Measurements from ENCODE around the gene MBP.

DNA sequence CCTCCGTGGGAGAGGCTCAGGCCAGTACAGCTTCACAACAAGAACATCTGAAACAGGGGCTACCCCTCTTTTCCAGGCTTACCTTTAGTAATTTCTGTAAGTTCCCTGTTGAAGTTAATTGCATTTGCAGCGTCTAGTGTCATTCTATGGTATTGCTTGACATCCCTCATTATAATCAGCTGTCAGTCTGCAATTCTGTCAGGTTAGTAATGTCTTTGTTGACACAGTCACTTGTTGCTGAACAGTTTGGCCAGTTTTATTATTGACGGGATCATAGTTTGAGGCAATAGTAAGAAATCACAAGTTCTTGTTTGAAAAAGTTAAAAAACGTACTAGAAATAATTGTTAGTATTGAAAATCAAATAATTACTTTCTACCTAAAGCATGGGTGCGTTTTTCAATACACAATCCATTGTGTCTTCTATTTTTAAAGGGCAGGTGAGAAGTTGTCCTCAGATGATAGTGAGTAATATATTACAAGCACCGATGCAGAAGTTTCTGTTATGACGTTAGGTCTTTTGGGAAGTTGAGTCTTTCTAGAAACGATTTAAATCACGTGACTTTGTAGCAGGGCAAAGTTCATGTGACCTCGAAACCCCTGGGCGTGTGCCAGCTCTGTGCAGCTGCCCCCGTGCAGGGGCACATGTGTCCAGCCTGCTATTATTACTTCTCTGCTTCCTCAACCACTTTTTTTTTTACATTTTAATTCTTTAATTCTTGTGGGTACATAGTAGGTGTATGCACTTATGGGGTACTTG lies 49.5 kb upstream of the MBP start:
- TF ChIP-seq CTCF (IDR thresholded peaks at IDR 0.05 in 4 of 5, conservative IDR thresholded peaks at IDR 0.05 in 1 of 5) (no peak), POLR2A (IDR thresholded peaks at IDR 0.05) (no peak)

Data from gastrocnemius medialis (tissue), 4 donors.